TTC549 (cell line): ENCODE measurements around the gene TNFRSF21.

Experiments
- FAIRE-seq: peaks from 2 replicates; lab custom pipeline; 2012; peaks lifted over from hg19 to GRCh38; lab: Jason Lieb, UNC

Gene TNFRSF21

DNA sequence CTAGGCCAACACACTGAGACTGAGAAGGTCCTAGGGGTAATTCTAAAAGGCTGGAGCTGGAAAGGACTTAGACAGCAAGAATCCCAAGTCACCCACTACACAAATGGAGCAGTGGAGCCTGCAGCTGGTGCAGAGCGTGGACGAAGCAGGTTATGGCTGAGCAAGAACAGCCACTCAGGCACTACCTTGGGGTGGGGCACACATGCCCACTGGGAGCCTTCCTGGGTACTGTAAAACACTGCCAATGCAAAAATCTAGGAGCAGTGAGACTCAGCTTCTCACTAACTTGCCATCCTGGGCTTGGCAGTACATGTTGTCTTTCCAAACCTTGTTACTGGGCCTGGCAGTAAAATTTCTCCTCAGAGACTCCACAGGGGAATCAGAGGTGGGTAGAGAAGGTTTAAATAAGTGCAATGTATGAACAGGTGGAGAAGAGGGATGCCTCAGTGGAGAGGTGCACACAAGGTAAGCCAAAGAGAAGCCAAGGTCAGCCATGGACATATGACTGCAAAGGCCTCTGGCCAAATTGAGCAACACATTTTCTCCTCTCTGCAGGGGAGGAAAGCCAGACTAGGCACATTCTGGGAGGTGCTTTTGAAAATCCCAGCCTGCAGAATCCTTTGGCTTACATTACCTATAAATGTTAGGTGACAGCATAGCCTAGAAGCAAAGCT is 105.6 kb downstream of the TNFRSF21 start:
- no peak for FAIRE-seq

- FAIRE-seq: no peak
These were observed 106.3 kb downstream of the TNFRSF21 start for GRCh38 chr6:47203266-47203937.

GRCh38 chr6:47202644-47203205 is 107.0 kb downstream of the TNFRSF21 start:
- no peak for FAIRE-seq

- no peak for FAIRE-seq
These were observed 109.0 kb downstream of the TNFRSF21 start for GRCh38 chr6:47200536-47201334.

- FAIRE-seq: no peak
These were observed 111.7 kb downstream of the TNFRSF21 start for GRCh38 chr6:47197682-47198640.

DNA sequence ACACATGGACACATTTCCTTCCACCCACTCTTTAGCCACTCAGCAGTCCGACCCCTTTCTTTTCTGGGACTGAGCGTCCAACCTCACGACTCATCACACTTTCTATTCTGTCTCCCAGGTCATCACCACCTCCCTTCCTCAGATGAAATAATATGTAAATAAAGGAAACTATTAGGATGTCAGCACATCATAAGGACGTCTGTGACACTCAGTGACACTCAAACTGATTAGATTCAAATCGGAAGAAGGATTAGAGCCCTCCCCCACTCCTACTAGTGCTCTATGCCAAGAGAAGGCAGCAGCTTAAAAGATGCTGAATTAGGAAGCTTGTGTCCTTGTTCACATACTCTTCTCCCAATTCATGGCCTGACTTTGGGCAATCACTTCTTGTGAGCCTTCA is 113.6 kb downstream of the TNFRSF21 start:
- FAIRE-seq: no peak

- FAIRE-seq: no peak
These were observed 114.6 kb downstream of the TNFRSF21 start for GRCh38 chr6:47195011-47195650.

- FAIRE-seq: no peak
These were observed 121.1 kb downstream of the TNFRSF21 start for GRCh38 chr6:47188588-47189021.

DNA sequence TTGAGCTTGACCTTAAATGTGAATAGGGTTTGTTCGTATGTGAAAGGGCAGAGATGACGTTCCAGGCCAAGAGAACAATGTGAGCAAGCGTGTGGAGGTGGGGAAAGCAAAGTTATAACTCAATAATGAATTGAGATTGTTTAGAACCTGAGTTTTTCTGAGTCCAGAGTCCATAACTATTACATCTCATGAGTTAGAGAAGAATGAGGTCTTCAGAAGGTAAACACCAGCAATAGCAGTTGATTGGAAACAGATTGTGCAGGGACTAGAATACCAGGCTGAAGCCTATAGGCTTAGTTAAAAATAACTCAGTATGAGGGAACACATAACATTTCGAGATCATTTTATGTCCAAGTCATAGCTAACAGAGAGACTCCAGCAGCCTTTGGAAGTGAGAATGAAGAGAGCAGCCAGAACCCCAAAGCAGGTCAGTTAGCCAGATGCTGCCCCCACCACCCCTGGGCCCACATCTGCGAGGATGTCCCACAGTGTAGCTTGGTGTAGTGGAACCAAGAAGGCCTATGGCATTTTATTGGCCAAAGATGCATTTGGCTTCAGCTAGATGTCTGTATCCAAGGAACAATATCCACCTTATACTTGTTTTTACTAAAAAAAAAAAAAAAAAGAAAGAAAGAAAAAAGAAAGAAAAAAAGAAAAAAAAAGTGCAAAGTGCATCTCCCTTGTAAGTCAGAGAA is 121.7 kb downstream of the TNFRSF21 start:
- FAIRE-seq: no peak

DNA sequence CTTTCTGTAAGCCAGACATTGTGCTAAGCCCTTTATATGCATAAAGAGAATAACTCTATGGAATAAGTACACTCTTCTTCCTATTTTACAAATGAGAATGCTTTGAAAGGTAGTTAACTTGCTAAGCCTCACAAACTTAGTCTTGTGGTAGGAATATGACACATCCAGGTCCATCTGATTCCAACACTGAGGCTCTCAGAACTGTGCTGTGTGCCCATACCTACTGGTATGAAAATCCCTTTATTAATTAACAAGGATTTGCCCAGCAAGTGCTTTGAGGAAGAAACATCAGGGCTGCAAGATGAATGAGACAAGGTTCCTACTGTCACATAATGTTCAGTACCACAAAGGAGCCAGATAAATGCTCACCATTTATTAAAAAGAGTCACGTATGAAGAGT is 122.6 kb downstream of the TNFRSF21 start:
- no peak for FAIRE-seq

GRCh38 chr6:47182291-47182957 is 127.3 kb downstream of the TNFRSF21 start:
- no peak for FAIRE-seq

DNA sequence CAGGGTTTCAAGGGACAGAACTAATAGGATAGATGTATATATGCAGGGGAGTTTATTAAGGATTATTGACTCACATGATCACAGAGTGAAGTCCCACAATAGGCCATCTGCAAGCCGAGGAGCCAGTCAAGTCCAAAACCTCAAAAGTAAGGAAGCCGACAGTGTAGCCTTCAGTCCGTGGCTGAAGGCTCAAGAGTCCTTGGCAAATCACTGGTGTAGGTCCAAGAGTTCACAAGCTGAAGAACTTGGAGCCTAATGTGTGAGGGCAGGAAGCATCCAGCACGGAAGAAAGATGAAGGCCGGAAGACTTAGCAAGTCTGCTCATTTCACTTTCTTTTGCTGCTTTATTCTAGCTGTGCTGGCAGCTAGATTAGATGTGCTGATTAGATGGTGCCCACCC is 128.0 kb downstream of the TNFRSF21 start:
- no peak for FAIRE-seq
